Fibroblast of gingiva (primary cell): ENCODE measurements around the gene DHRS11.
A peak's percentile ranks its signal among the peaks of the same experiment; 100 is the strongest.
"Not testable (repeated sequence)": the region's sequence is repeated elsewhere in the genome, so short reads cannot be mapped to it uniquely, and the experiment has no call there.

Experiments
- DNase-seq: peaks from one replicate; pipeline ENCODE4 v3.0.0-alpha.2; 2011; ENCODE audit warnings: low read depth

DHRS11 gene

GRCh38 chr17:36594626-36595401 lies 3.1 kb downstream of the DHRS11 start:
- DNase-seq = no peak

GRCh38 chr17:36597226-36597625 lies 5.5 kb downstream of the DHRS11 start:
- DNase-seq = no peak

GRCh38 chr17:36597866-36598777 lies 6.4 kb downstream of the DHRS11 start:
- no peak for DNase-seq

GRCh38 chr17:36598951-36599401 lies 7.3 kb downstream of the DHRS11 start:
- no peak for DNase-seq

- no peak for DNase-seq
These were observed 8.0 kb downstream of the DHRS11 start for GRCh38 chr17:36599546-36600250.

GRCh38 chr17:36600465-36600864 lies 8.8 kb downstream of the DHRS11 start:
- no peak for DNase-seq

- no peak for DNase-seq
These were observed 9.2 kb downstream of the DHRS11 start for GRCh38 chr17:36600936-36601302.

GRCh38 chr17:36601303-36602029 lies 9.8 kb downstream of the DHRS11 start, which contains the start of gene MRM1:
Gene MRM1 (plus strand): TSS chr17:36601583. CDS start chr17:36601811, 228 bp downstream.
- peak; percentile 89 for DNase-seq

GRCh38 chr17:36602030-36602748 lies 10.5 kb downstream of the DHRS11 start:
- no peak for DNase-seq

- peak; percentile 46 for DNase-seq
These were observed 11.3 kb downstream of the DHRS11 start for GRCh38 chr17:36602924-36603384.

GRCh38 chr17:36605028-36605427 lies 13.3 kb downstream of the DHRS11 start:
- not testable (repeated sequence) for DNase-seq

GRCh38 chr17:36608280-36608679 lies 16.6 kb downstream of the DHRS11 start:
- no peak for DNase-seq

GRCh38 chr17:36608794-36609497 lies 17.3 kb downstream of the DHRS11 start:
- DNase-seq = peak; percentile 56

GRCh38 chr17:36609498-36609862 lies 17.8 kb downstream of the DHRS11 start:
- DNase-seq = no peak

- DNase-seq = no peak
These were observed 18.8 kb downstream of the DHRS11 start for GRCh38 chr17:36610474-36610873.

- peak; percentile 71 for DNase-seq
These were observed 19.8 kb downstream of the DHRS11 start for GRCh38 chr17:36611345-36612072.

- DNase-seq = no peak
These were observed 20.6 kb downstream of the DHRS11 start for GRCh38 chr17:36612323-36612722.

- no peak for DNase-seq
These were observed 21.5 kb downstream of the DHRS11 start for GRCh38 chr17:36613155-36613554.

- no peak for DNase-seq
These were observed 22.4 kb downstream of the DHRS11 start for GRCh38 chr17:36614081-36614480.
